ENCODE measurements around the gene ACY1. TPM values are rescaled to one million over a fixed set of nuclear protein-coding genes. Genes with fewer than 3 reads are reported as not detected.

The ACY1 gene
- total RNA-seq, 2 experiments from 2014 or later = 18.1 to 21.3 TPM

GRCh38 chr3:52038227-52038626 is 54.9 kb downstream of the ACY1 start:
- Mint-ChIP-seq H3K27ac (no peak overlapping the region), H3K4me3 (no peak overlapping the region), H3K9me3 (ENCODE audit: low read depth) (no peaks in the 10 kb centered on the region), H3K27me3 (no peaks in the 10 kb centered on the region), H3K4me1 (no peaks in the 10 kb centered on the region), H3K36me3 (no peaks in the 10 kb centered on the region)
- DNase-seq (no peak), ATAC-seq (no peak)
- CTCF ChIA-PET = interaction anchor here (0.6 to 2.8 kb wide), 3 partner anchors 37 to 121 kb away, joined by 3 to 9 read pairs (median 5); no protein-coding TSS in a partner anchor

Other genes starting within 250 kb of the ACY1 start
- gene IQCF6, start 204.3 kb upstream of the ACY1 start, total RNA-seq = not detected
- not detected for gene IQCF2, start 121.9 kb upstream of the ACY1 start, total RNA-seq
- not detected for gene IQCF5, start 107.9 kb upstream of the ACY1 start, total RNA-seq
- not detected for gene IQCF1, start 80.2 kb upstream of the ACY1 start, total RNA-seq
- gene RRP9, start 41.6 kb upstream of the ACY1 start, total RNA-seq = 10 to 100 TPM; 25.4 to 38.0 TPM
- gene PARP3, start 41.2 kb upstream of the ACY1 start, total RNA-seq = 10 to 100 TPM; 15.8 to 19.0 TPM
- not detected for gene GPR62, start 28.2 kb upstream of the ACY1 start, total RNA-seq
- 10 to 100 TPM; 11.4 to 21.1 TPM for gene PCBP4, start 16.1 kb upstream of the ACY1 start, total RNA-seq
- gene ABHD14B, start 9.5 kb upstream of the ACY1 start, total RNA-seq = 10 to 100 TPM; 36.2 to 36.7 TPM
- gene ABHD14A, start 8.5 kb upstream of the ACY1 start, total RNA-seq = 10 to 100 TPM; 11.8 to 13.7 TPM
- gene RPL29, start 12.4 kb downstream of the ACY1 start, total RNA-seq = 1,000 to 10,000 TPM; 1,042 to 1,060 TPM
- 10 to 100 TPM; 24.2 to 29.3 TPM for gene DUSP7, start 73.0 kb downstream of the ACY1 start, total RNA-seq
- 10 to 100 TPM; 29.3 to 29.5 TPM for gene POC1A, start 170.9 kb downstream of the ACY1 start, total RNA-seq
- 10 to 100 TPM; 61.3 to 84.2 TPM for gene ALAS1, start 214.6 kb downstream of the ACY1 start, total RNA-seq
- under 1 TPM in 1 of 2 experiments, not detected in 1; 0.64 TPM for gene TLR9, start 242.1 kb downstream of the ACY1 start, total RNA-seq

Data from activated CD8-positive, alpha-beta memory T cell treated with anti-CD3 and anti-CD28 coated beads, Interleukin-2, amount 10 ng/mL, durations not matched to agents 7 days and 5 days (primary cell).